ENCODE measurements around the gene NR1I3. TPM values are rescaled to one million over a fixed set of nuclear protein-coding genes. Genes with fewer than 3 reads are reported as not detected.

Gene NR1I3, protein sequence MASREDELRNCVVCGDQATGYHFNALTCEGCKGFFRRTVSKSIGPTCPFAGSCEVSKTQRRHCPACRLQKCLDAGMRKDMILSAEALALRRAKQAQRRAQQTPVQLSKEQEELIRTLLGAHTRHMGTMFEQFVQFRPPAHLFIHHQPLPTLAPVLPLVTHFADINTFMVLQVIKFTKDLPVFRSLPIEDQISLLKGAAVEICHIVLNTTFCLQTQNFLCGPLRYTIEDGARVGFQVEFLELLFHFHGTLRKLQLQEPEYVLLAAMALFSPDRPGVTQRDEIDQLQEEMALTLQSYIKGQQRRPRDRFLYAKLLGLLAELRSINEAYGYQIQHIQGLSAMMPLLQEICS
- total RNA-seq: not detected in 2 replicates

- no peak for DNase-seq (ENCODE audit: low read depth)
- H3K4me3 ChIP-seq (ENCODE audit: low read depth, low read length): no peak within 1 kb of the TSS
- TF ChIP-seq CTCF (conservative IDR thresholded peaks at IDR 0.05; ENCODE audit: low read depth, low read length): no peak
Observed at GRCh38 chr1:161238039-161238473, at the start of gene NR1I3. Gene NR1I3, minus strand, starts transcription at chr1:161238203. Its CDS starts 1,638 bp downstream, at chr1:161236565.

DNA sequence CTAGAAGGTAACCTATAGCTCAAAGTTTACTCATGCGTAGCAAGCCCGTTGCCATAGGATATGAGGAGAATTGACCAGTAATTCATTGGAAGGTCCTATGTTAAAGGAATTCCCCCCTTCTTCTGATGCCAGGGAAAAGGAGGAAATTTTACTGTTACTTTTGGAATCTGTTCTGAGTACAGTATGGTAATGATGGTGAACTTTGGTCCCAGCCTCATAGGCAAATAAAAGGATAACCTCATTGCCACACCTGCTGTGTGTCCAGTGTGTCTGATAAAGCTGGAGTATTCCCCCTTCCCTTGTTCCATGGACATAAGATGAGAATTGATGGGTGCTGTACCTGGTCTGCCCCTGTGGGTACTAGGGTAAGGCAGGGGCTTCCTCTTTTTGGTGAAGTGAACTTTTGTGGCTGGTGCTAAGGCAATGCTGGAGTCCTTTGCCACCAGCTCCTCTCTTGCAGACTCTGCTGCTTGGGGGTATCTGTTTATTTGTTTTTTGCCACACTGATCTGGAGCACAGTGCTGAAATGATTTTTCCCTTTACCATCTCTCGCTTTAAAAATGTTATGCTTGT is 49.6 kb upstream of the NR1I3 start:
- TF ChIP-seq CTCF (conservative IDR thresholded peaks at IDR 0.05; ENCODE audit: low read depth, low read length): no peak
- DNase-seq (ENCODE audit: low read depth): no peak

GRCh38 chr1:161285521-161285920 is 47.5 kb upstream of the NR1I3 start:
- no peak overlapping the region for H3K4me3 ChIP-seq (ENCODE audit: low read depth, low read length)
- TF ChIP-seq CTCF (conservative IDR thresholded peaks at IDR 0.05; ENCODE audit: low read depth, low read length): no peak
- no peak for DNase-seq (ENCODE audit: low read depth)

More for the DNA sequence above, 49.6 kb upstream of the NR1I3 start:
- no peak overlapping the region for H3K4me3 ChIP-seq (ENCODE audit: low read depth, low read length)

DNA sequence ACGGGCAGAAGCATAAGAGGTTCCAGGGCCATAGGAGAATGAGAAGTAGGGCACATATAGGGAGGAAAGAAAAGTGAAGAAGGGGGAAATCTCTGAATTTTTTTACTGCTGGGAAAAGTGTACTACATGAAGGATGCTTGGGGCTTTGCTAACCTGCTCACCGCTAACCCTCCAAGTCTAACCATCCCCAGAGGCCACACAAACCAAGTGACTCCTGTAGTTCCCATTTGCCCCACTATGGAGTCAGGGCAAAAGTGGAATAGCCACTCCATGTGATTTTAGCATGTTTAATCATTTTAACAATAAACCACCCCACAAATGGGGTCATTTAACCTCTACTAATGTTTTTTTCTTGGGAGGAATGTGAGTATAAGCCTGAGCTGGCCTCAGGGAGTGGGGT is 47.1 kb upstream of the NR1I3 start:
- H3K4me3 ChIP-seq (ENCODE audit: low read depth, low read length): no peak overlapping the region
- TF ChIP-seq CTCF (conservative IDR thresholded peaks at IDR 0.05; ENCODE audit: low read depth, low read length): no peak
- no peak for DNase-seq (ENCODE audit: low read depth)

- no peak overlapping the region for H3K4me3 ChIP-seq (ENCODE audit: low read depth, low read length)
- no peak for TF ChIP-seq CTCF (conservative IDR thresholded peaks at IDR 0.05; ENCODE audit: low read depth, low read length)
- no peak for DNase-seq (ENCODE audit: low read depth)
Observed at GRCh38 chr1:161282991-161283390, 45.0 kb upstream of the NR1I3 start.

- no peak overlapping the region for H3K4me3 ChIP-seq (ENCODE audit: low read depth, low read length)
- DNase-seq (ENCODE audit: low read depth): no peak
- TF ChIP-seq CTCF (conservative IDR thresholded peaks at IDR 0.05; ENCODE audit: low read depth, low read length): no peak
Observed at GRCh38 chr1:161274874-161275273, 36.9 kb upstream of the NR1I3 start.

All from epithelial cell of proximal tubule (primary cell).